Measurements from ENCODE around the gene GAD2. TPM values are rescaled to one million over a fixed set of nuclear protein-coding genes. Genes with fewer than 3 reads are reported as not detected.

Gene GAD2
- total RNA-seq, 4 donors from 2014 or later, result not detected

- H3K4me1 ChIP-seq, result no peaks in the 10 kb centered on the region
- H3K27ac ChIP-seq, result no peak overlapping the region
- H3K4me3 ChIP-seq, result no peak overlapping the region
- H3K36me3 ChIP-seq, result no peaks in the 10 kb centered on the region
- TF ChIP-seq EP300 (IDR thresholded peaks at IDR 0.05), result no peak
- no peak for TF ChIP-seq CTCF (IDR thresholded peaks at IDR 0.05)
- WGBS, 2 donors, result 54 to 65% methylated on average over 10 of the region's 10 CpGs
- H3K9me3 ChIP-seq, result no peaks in the 10 kb centered on the region
- H3K27me3 ChIP-seq, result peaks cover 0 to 4% of the 10 kb centered on the region in 2 donors
- no peak for DNase-seq (ENCODE audit: low spot score in 2 of 2)
Observed at GRCh38 chr10:26314265-26315013, 97.9 kb downstream of the GAD2 start.

GRCh38 chr10:26318672-26319071 lies 102.1 kb downstream of the GAD2 start:
- 73% methylated on average over 5 of the region's 5 CpGs for WGBS, 2 donors
- no peak for DNase-seq (ENCODE audit: low spot score in 2 of 2)
- H3K27me3 ChIP-seq, result no peaks in the 10 kb centered on the region

GRCh38 chr10:26323219-26323618 lies 106.6 kb downstream of the GAD2 start:
- DNase-seq (ENCODE audit: low spot score in 2 of 2), result no peak
- no peaks in the 10 kb centered on the region for H3K9me3 ChIP-seq
- 67 to 75% methylated on average over 3 of the region's 3 CpGs for WGBS, 2 donors
- no peaks in the 10 kb centered on the region for H3K4me1 ChIP-seq
- no peaks in the 10 kb centered on the region for H3K36me3 ChIP-seq
- no peak overlapping the region for H3K4me3 ChIP-seq
- no peak overlapping the region for H3K27ac ChIP-seq
- no peaks in the 10 kb centered on the region for H3K27me3 ChIP-seq
- no peak for TF ChIP-seq CTCF (IDR thresholded peaks at IDR 0.05)
- no peak for TF ChIP-seq POLR2A (IDR thresholded peaks at IDR 0.05)
- TF ChIP-seq EP300 (IDR thresholded peaks at IDR 0.05), result no peak

More at GRCh38 chr10:26318672-26319071, 102.1 kb downstream of the GAD2 start:
- H3K4me1 ChIP-seq, result no peaks in the 10 kb centered on the region
- no peaks in the 10 kb centered on the region for H3K36me3 ChIP-seq
- no peak overlapping the region for H3K27ac ChIP-seq
- H3K4me3 ChIP-seq, result no peak overlapping the region
- no peaks in the 10 kb centered on the region for H3K9me3 ChIP-seq
- TF ChIP-seq EP300 (IDR thresholded peaks at IDR 0.05), result no peak
- TF ChIP-seq POLR2A (IDR thresholded peaks at IDR 0.05), result no peak
- no peak for TF ChIP-seq CTCF (IDR thresholded peaks at IDR 0.05)

- H3K27me3 ChIP-seq, result no peaks in the 10 kb centered on the region
- WGBS, 2 donors, result 84 to 92% methylated on average over 3 of the region's 3 CpGs
- H3K27ac ChIP-seq, result no peak overlapping the region
Observed at GRCh38 chr10:26326851-26327250, 110.3 kb downstream of the GAD2 start.

More at GRCh38 chr10:26326851-26327250, 110.3 kb downstream of the GAD2 start:
- DNase-seq (ENCODE audit: low spot score in 2 of 2), result no peak
- no peak overlapping the region for H3K4me3 ChIP-seq
- no peaks in the 10 kb centered on the region for H3K36me3 ChIP-seq
- TF ChIP-seq POLR2A (IDR thresholded peaks at IDR 0.05) (no peak), EP300 (IDR thresholded peaks at IDR 0.05) (no peak), CTCF (IDR thresholded peaks at IDR 0.05) (no peak)
- H3K9me3 ChIP-seq, result no peaks in the 10 kb centered on the region
- no peaks in the 10 kb centered on the region for H3K4me1 ChIP-seq

All from tibial nerve (tissue), 4 donors.